Stimulated activated memory B cell treated with anti-CD40 and anti-IgM and Interleukin-4, amounts not matched to agents 10 μg/mL and 1 μg/mL and 100 μg/mL, for 72 hours (primary cell): ENCODE data around the gene PNCK.

Source experiments
- ATAC-seq: fragments of 150-1000 bp; cut with Tn5 transposase; 2 replicates; pipeline ENCODE4 v1.10.0; 2021
- H3K27ac Mint-ChIP-seq: one replicate; pipeline ENCODE4 v1.8.0; 2022; ENCODE audit warnings: mild to moderate bottlenecking, mixed read lengths
- H3K27me3 Mint-ChIP-seq: one replicate; pipeline ENCODE4 v1.8.0; 2022; ENCODE audit warnings: mixed read lengths
- H3K36me3 Mint-ChIP-seq: one replicate; pipeline ENCODE4 v1.8.0; 2022; ENCODE audit warnings: mixed read lengths
- H3K4me1 Mint-ChIP-seq: one replicate; pipeline ENCODE4 v1.8.0; 2022; ENCODE audit warnings: mixed read lengths
- H3K4me3 Mint-ChIP-seq: one replicate; pipeline ENCODE4 v1.8.0; 2022; ENCODE audit warnings: mild to moderate bottlenecking, moderate library complexity, mixed read lengths
- H3K9me3 Mint-ChIP-seq: one replicate; pipeline ENCODE4 v1.8.0; 2022; ENCODE audit warnings: mixed read lengths

PNCK gene

DNA sequence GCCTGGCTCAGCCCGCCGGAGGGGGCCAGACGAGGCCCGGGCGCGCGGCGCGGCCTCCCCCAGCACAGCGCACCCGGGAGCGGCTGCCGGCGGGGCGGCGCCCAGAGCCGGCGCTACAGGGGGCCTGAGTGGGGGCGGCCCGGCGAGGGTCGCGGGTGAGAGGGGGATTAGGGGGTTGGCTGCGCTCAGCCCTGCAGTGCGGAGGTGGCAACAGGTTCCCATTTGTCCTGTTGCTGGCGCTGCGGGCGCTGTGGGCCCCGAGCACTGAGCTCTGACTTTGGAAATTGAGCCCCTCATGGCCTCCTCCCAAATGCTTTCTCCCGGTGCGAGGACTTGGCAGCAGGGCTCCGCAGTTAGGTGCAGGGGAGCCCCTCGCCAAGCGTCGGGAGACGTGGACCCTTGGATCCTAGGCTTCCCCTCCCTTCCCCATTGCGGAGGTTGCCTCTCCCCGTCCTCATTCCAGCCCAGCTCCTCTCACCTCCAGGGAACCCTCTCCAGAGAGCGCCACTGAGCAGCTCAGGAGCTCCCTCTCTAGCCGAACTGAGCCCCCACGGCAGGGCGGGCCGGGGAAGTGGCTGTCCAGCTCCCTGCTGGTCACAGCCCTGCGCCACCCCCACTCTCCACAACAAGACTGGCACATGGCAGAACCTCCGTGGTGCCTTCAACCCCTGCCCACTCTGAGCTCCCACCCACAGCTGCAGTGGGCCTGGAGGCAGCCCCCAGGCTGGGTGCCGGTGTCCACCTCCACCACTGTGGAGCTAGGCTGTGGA lies 29.1 kb downstream of the PNCK start:
- no peaks in the 10 kb centered on the region for H3K36me3 Mint-ChIP-seq
- no peaks in the 10 kb centered on the region for H3K9me3 Mint-ChIP-seq
- no peak for ATAC-seq
- no peak overlapping the region for H3K27ac Mint-ChIP-seq
- peaks cover 46% of the 10 kb centered on the region for H3K27me3 Mint-ChIP-seq
- peak overlapping the region; percentile 38 for H3K4me3 Mint-ChIP-seq
- H3K4me1 Mint-ChIP-seq = peaks cover 17% of the 10 kb centered on the region

DNA sequence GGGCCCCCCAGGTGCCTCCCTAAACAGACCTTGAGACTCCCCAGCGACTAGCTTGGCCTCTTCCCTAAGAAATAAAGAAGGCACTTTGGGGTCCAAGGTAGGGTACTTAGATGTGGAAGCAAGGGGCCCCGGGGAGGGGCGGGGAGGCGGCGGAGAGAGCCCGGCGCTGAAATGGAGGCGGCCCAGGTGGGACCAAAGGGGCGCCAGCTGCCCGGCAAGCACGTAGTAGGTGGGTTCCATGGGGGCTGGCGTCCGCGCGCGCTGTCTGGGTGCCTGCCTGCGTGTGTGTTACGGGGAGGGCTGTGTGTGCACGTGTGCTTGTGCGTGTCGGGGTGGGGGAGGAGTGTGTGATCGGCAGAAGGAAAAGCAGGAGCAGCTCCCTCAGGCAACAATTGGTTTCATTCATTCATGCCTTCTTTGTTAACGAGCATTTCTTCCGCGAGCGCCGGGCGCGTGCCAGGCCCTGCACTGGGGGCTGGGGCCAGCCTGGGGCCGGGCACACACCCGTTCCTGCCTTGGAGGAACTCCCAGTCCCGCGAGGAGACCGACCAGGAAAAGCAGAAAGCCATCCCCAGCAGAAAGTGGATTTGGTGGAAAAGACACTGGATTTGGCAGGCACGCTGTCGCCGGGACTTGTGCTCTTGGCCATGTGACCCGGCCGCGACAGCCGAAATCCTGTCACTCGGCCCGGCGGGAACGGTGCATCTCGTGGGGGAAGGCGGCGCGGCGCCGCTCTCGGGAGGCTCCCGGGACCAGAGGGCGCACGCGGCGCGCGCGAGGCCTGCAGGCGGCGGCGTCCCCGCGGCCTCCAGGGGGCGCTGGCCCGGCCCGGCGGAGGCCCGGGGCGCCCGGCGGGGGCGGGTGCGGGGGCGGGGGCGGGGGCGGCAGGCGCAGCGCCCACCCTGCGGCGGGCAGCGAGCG lies 29.9 kb downstream of the PNCK start:
- Mint-ChIP-seq H3K4me1 (peaks cover 17% of the 10 kb centered on the region), H3K4me3 (no peak overlapping the region), H3K27me3 (peaks cover 46% of the 10 kb centered on the region), H3K27ac (no peak overlapping the region), H3K9me3 (no peaks in the 10 kb centered on the region), H3K36me3 (no peaks in the 10 kb centered on the region)
- no peak for ATAC-seq

DNA sequence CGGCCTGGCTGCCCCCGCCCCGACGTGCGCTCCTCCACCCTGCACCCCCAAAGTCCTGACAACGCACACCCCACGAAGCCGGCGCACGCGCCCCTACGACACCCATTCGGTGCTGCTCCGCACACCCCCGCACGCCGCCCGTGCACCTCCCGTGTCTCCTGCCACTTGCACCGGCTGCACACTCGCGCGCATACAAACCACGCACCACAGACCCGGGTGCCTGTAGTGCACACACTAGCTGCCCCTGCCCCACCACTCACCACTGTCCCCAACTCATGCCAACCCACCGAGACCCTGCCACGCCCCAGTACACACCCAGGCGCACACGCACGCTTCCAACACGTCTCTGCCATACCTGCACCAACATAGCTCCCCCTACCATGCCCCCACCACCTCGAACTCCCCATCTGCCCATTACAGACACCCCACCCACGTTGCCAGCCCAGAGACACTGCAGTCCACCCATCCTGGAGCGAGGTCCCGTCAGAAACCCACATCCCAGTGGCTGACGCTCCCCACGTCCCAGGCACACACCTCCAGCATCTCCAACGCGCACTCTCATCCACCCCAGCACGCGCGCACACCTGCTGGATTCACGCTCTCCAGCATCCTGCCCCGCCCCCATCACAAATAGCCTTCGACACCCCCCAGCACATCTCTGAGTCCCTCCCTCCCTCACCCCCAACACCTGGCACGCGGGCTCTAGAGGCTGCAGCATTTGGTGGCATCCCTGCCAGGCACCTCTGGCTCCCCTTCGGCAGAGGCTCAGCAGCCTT lies 30.8 kb downstream of the PNCK start:
- H3K4me3 Mint-ChIP-seq = peak overlapping the region; percentile 66
- H3K27me3 Mint-ChIP-seq = peaks cover 47% of the 10 kb centered on the region
- no peak overlapping the region for H3K27ac Mint-ChIP-seq
- ATAC-seq = no peak
- H3K36me3 Mint-ChIP-seq = no peaks in the 10 kb centered on the region
- H3K9me3 Mint-ChIP-seq = no peaks in the 10 kb centered on the region
- H3K4me1 Mint-ChIP-seq = peaks cover 17% of the 10 kb centered on the region

DNA sequence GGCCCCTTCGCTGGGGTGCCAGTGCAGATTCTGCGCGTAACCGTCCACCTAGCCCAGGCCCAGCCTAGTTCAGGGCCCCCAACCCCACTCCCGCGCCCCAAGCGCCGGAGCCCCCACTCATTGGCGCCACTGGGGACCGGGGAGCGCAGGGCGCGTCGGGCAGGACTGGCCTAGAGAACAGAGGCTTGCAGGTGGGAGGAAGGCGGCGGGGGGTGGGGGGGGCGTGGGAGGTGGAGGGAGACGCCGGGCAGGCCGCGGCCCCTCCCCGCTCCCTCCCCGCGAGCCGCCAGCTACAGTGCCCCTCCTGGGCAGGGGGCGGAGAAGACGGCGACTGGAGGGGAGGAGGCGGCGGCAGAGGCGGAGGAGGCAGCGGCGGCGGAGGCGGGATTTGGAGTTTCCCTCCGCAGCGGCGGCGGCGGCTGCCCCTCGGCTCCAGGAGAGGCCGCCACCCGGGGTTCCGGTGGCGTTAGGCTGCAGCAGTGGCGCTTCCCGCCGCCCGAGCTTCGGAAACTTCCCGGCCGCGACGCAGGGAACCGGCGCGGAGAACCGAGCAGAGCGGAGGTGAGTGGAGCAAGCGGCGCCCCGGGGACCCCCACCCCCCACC lies 31.5 kb downstream of the PNCK start:
- Mint-ChIP-seq H3K27ac (no peak overlapping the region), H3K4me3 (peak overlapping the region; percentile 2), H3K27me3 (peaks cover 54% of the 10 kb centered on the region), H3K36me3 (no peaks in the 10 kb centered on the region), H3K4me1 (peaks cover 17% of the 10 kb centered on the region), H3K9me3 (no peaks in the 10 kb centered on the region)
- no peak for ATAC-seq

DNA sequence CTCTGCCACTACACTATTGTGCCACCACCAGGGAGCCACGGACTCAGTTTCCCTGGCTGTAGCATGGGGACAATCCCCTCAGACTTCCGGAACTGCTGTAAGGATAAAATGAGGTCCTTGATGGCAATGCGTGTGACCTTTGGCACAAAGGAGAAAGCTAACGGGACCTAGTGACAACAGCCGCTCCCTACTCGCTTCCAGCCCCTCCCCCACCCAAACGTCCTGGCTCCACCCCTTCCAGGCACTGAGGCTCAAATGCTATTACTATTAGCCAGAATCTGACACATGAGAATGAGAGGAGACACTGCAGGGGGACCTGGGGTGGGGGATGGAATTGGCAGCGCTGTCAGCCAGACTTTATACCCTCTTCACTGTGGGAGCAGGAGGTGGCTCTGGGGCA lies 32.0 kb downstream of the PNCK start:
- ATAC-seq = no peak
- Mint-ChIP-seq H3K9me3 (no peaks in the 10 kb centered on the region), H3K36me3 (no peaks in the 10 kb centered on the region), H3K4me1 (peaks cover 17% of the 10 kb centered on the region), H3K27me3 (peaks cover 54% of the 10 kb centered on the region), H3K27ac (no peak overlapping the region), H3K4me3 (peak overlapping the region; percentile 2)

DNA sequence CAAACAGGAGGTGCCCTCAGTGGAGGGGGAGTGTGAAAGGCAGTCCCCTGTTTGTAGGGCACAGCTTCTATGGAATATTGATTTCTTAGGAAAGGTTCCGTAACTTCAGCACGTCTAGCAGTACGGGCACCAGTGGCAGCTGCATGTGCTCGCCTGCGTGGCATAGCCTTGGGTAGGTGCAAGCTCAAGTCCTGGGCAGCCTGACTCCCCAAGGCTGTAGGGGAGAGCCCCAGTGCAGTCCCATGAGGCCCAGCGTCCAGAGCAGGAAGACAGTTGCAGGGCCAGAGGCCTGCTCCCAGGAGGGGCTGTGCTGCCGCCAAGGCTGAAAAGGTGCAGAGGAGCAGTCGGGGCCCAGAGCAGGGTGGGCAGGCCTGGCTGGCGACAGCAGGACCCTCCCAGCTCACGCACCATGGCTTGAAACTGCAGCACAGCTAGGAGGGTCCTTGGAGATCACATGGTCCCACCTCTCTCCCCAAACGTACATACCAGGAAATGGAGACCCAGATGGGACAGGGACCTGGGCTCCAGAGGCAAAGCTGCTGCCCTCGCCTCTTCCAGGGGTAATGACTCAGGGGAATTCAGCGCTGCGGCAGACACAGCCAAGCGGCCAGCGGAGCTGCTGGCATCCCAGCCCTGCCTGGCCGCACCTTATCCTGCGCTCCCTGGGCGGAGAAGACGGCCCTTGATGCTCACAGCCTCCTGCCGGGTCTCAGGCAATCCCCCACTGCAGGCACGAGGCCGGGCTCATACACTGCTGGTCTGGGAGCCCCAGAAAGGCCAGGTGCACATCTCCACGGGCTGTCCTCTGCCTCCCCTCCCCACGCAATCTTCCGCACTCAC lies 32.7 kb downstream of the PNCK start:
- H3K27me3 Mint-ChIP-seq = peaks cover 48% of the 10 kb centered on the region
- no peak overlapping the region for H3K27ac Mint-ChIP-seq
- no peaks in the 10 kb centered on the region for H3K9me3 Mint-ChIP-seq
- H3K4me3 Mint-ChIP-seq = no peak overlapping the region
- peaks cover 13% of the 10 kb centered on the region for H3K4me1 Mint-ChIP-seq
- no peaks in the 10 kb centered on the region for H3K36me3 Mint-ChIP-seq
- no peak for ATAC-seq

DNA sequence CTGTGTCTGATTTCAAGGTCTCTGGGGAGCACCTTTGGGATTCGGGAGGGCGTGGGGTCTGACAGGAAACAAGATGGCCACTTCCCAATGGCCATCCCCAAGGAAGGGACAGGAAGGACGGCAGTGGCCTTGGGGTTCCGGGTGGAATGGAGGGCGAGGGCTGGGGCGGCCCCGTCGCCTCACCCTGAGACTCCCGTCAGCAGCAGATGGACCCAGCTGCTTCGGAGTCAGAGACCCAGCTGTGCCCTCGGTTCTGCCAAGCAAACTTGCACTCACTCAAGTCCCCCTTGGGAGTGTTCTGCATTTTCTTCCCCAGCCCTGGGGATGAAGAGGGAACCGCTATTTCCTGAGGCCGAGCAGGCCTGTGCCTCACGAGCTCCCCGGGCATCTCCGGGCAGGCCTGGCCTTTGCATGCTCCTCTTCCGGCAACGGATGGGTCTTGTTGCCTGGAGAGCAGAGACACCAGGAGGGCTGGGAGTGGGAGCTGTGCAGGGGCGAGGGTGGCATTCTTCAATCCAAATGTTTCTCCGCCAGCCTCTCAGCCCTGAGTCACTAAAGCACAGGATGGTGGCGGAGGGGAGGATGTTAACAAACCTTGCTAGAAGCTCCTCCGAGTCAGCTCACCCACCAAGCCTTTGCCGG lies 33.4 kb downstream of the PNCK start:
- Mint-ChIP-seq H3K9me3 (no peaks in the 10 kb centered on the region), H3K4me1 (peaks cover 13% of the 10 kb centered on the region), H3K4me3 (no peak overlapping the region), H3K27me3 (peaks cover 48% of the 10 kb centered on the region), H3K27ac (no peak overlapping the region), H3K36me3 (no peaks in the 10 kb centered on the region)
- ATAC-seq = no peak

DNA sequence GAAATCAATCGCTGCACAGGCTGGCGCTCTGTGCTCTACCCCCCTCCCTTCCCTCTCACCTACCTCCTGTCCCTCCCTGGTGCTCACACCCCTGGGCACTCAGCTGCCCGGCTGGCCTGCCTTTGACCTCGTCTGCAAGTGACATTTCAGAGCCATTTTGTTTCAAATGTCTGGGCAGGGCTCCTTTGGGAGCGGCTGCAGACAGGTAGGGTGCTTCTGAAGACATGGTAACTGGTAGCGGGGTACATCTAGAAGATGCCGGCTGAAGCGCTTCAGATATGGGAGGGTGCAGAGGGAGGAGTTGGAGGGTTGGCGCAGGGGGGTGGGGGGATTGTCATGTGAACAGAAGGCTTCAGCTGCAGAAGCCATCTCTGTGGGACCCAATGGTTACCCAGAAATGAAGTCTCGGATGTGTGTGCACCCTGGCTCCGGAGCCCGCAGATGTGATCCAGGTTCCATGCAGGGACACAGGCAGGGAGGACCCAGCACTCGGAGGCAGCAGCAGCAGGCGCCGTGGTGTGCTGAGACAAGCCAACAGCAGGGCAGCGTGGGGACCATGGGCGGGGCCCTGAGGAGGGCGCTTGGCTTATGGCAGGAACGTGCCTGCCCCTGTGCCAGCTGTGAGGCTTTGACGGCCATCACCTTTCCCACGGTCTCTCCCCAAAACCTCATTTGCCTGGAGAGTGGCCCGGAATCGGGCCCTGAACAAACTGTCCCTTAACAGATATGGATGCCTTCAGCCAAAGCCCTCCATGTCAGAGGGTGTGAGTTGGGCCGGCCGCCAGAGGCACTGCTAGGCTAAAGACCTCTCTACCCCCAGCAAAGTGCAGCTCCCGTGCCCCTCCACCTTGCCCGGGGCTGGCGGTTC lies 34.2 kb downstream of the PNCK start:
- H3K27me3 Mint-ChIP-seq = peaks cover 48% of the 10 kb centered on the region
- H3K9me3 Mint-ChIP-seq = no peaks in the 10 kb centered on the region

DNA sequence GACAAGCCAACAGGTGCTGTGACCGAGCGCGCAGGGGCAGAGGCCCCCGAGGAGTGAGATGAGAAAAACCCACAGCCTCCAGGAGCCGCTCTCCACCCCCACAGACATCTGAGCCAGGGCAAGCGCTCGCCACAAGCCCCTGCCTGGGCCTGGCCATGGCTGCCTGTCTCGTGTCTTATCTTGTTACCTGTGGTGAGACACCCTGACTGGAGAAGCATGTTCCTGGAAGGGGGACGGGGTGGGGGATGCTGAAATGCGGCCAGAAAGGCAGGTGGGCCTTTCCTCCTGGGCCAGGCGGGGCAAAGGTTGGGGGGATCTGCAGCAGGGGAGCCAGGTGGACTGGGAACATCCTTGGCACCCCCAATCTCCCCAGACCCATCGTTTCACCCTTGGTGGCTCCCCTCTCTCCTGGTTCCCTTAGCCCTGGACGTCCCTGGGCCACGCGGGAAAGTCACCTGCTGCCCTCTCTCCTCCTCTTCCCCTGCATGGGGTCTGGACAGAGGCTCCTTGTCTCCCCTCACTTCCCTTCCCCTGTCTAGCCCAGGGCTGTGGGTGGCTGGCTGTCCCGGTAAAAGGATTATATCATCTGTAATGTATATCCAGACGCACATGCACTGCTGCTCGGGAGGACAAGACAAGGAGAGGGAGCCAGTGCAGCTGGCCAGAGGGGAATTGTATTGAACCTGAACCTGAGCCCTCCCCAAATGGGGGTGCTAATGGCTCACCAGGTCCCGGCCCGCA lies 35.0 kb downstream of the PNCK start:
- ATAC-seq = no peak
- H3K9me3 Mint-ChIP-seq = no peaks in the 10 kb centered on the region
- peaks cover 53% of the 10 kb centered on the region for H3K27me3 Mint-ChIP-seq
- H3K36me3 Mint-ChIP-seq = no peaks in the 10 kb centered on the region
- no peak overlapping the region for H3K27ac Mint-ChIP-seq
- H3K4me3 Mint-ChIP-seq = no peak overlapping the region
- peaks cover 13% of the 10 kb centered on the region for H3K4me1 Mint-ChIP-seq

More for the DNA sequence above, 34.2 kb downstream of the PNCK start:
- H3K4me1 Mint-ChIP-seq = peaks cover 13% of the 10 kb centered on the region
- no peak overlapping the region for H3K27ac Mint-ChIP-seq
- no peaks in the 10 kb centered on the region for H3K36me3 Mint-ChIP-seq
- no peak for ATAC-seq
- H3K4me3 Mint-ChIP-seq = no peak overlapping the region

DNA sequence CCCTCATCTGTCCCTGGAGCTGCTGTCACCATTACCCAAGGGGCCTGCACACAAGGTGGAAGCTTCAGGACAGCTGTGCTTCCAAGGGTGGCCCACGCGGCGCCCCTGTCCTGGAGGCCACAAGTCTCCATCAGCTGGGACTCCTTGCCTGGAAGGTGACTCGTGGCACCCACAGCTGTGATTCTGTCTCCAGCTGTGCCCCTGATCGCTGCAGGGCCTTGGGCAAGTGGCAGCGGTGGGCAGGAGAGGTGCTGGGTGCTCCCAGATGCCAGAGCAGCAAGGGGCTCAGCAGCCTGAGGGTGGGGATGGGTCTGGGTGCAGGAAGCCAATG lies 35.6 kb downstream of the PNCK start:
- no peak for ATAC-seq
- Mint-ChIP-seq H3K27ac (no peak overlapping the region), H3K9me3 (no peaks in the 10 kb centered on the region), H3K36me3 (no peaks in the 10 kb centered on the region), H3K4me1 (peaks cover 12% of the 10 kb centered on the region), H3K27me3 (peaks cover 48% of the 10 kb centered on the region), H3K4me3 (no peak overlapping the region)

DNA sequence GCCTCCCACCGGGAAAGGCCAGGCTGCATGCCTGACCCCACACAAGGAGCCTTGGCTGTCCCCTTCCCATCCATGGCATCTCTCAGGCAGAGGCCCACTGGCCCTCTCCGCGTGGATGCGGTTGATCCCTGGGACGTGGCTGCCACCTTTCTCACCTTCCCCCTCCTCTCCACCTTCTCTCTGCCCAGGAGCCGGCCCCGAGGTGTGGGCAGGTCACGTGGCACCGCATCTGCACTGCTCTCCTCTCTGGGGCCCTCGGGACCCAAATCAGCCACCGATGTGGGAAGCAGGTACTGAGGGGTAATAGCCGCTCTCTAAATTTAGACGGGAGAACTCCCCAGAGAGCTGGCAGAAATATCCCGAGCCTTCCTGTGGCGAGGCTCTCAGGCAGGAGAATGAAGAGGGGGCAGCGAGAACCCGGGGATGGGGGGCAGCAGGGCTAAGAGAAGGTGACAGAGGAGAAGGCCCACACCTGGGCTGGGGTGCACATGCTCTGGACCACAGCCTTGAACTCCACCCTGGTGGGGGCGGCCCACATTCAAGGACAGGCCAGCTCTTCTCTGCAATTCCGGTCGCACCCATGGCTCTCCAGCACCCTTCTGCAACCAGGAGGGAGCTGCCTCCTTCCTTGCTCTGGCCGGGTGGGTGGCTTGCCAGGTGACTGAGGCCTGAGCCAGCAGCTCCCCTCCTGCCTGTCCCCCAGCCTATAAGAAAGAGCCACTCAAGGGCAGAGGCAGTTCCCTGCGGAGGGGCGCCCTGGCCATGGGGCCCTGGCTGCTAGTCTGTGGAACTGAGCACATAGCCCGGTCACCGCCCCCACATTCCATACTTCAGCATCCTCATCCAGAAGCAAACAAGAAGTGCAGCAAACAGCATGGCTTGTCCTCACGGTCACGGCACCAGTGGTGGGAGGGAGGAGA lies 36.2 kb downstream of the PNCK start:
- Mint-ChIP-seq H3K27ac (no peak overlapping the region), H3K36me3 (no peaks in the 10 kb centered on the region), H3K4me3 (no peak overlapping the region), H3K9me3 (no peaks in the 10 kb centered on the region), H3K27me3 (peaks cover 42% of the 10 kb centered on the region), H3K4me1 (peaks cover 6% of the 10 kb centered on the region)
- ATAC-seq = no peak

DNA sequence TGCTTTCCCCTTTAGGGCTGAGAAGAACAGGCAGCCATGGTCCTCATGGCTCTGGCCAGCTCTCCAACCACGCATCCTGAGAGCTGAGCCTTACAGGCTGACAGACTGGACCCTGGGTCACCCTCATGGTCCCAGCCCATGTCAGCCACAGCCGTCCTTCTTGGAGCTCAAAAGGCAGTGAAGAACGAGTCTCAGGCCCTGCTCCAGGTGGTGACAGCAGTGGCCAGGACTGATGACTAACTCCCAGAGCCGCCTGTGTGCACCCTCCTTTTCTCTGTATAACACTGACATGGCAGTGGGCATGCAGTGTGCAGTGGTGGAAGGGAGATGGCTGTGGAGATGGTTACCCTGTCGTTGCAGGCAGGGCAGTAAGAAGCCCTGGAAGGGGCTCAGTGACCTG lies 36.9 kb downstream of the PNCK start:
- ATAC-seq = no peak
- H3K27ac Mint-ChIP-seq = no peak overlapping the region
- H3K36me3 Mint-ChIP-seq = no peaks in the 10 kb centered on the region
- H3K4me3 Mint-ChIP-seq = no peak overlapping the region
- no peaks in the 10 kb centered on the region for H3K9me3 Mint-ChIP-seq
- H3K27me3 Mint-ChIP-seq = peaks cover 39% of the 10 kb centered on the region
- peaks cover 5% of the 10 kb centered on the region for H3K4me1 Mint-ChIP-seq
